GM21717 (cell line): ENCODE data around the gene BICDL2.
A peak's percentile ranks its signal among the peaks of the same experiment; 100 is the strongest.

Experiments used
- ATAC-seq: cut with Tn5 transposase; IDR thresholded peaks from one replicate; pipeline ENCODE4 v1.9.1; 2021; ENCODE audit warnings: mild to moderate bottlenecking, moderate library complexity; ENCODE audit not compliant: unreplicated experiment

The BICDL2 gene

GRCh38 chr16:3012828-3013420 is 23.8 kb downstream of the BICDL2 start, which contains the start of gene CLDN9:
CLDN9 (plus strand) TSS chr16:3012923; CDS start chr16:3013363, 440 bp downstream.
- ATAC-seq = no peak

GRCh38 chr16:3012246-3012645 is 24.5 kb downstream of the BICDL2 start:
- ATAC-seq = no peak

- ATAC-seq = no peak
Observed at GRCh38 chr16:3010510-3010909, 26.2 kb downstream of the BICDL2 start.

GRCh38 chr16:3009568-3010390 is 27.0 kb downstream of the BICDL2 start:
- ATAC-seq = no peak

- no peak for ATAC-seq
Observed at GRCh38 chr16:3008690-3009037, 28.1 kb downstream of the BICDL2 start.

GRCh38 chr16:3007957-3008689 is 28.6 kb downstream of the BICDL2 start:
- ATAC-seq = no peak

GRCh38 chr16:3007059-3007956 is 29.4 kb downstream of the BICDL2 start:
- ATAC-seq = no peak

- no peak for ATAC-seq
Observed at GRCh38 chr16:3004781-3005284, 31.9 kb downstream of the BICDL2 start.

GRCh38 chr16:3004319-3004718 is 32.4 kb downstream of the BICDL2 start:
- no peak for ATAC-seq

- ATAC-seq = peak; percentile 94
Observed at GRCh38 chr16:3003582-3004270, 33.0 kb downstream of the BICDL2 start.

GRCh38 chr16:3001316-3001715 is 35.4 kb downstream of the BICDL2 start:
- no peak for ATAC-seq

- ATAC-seq = no peak
Observed at GRCh38 chr16:3000540-3000939, 36.2 kb downstream of the BICDL2 start.

- no peak for ATAC-seq
Observed at GRCh38 chr16:2999929-3000328, 36.8 kb downstream of the BICDL2 start.

- no peak for ATAC-seq
Observed at GRCh38 chr16:2996298-2996697, 40.4 kb downstream of the BICDL2 start.

GRCh38 chr16:2992383-2993081 is 44.2 kb downstream of the BICDL2 start:
- no peak for ATAC-seq

GRCh38 chr16:2991566-2992261 is 45.0 kb downstream of the BICDL2 start:
- ATAC-seq = no peak

- ATAC-seq = no peak
Observed at GRCh38 chr16:2990891-2991290, 45.9 kb downstream of the BICDL2 start.

GRCh38 chr16:2988590-2989099 is 48.1 kb downstream of the BICDL2 start:
- no peak for ATAC-seq

GRCh38 chr16:2987833-2988232 is 48.9 kb downstream of the BICDL2 start:
- no peak for ATAC-seq
